NCI-H82 treated with DMSO at 0.1 percent for 48 hours (cell line): ENCODE results near the gene PALMD.

Experiments used
- DNase-seq: peaks from one replicate; lab custom pipeline; 2025; ENCODE audit not compliant: unreplicated experiment; lab: John Stamatoyannopoulos, UW

Gene PALMD

DNA sequence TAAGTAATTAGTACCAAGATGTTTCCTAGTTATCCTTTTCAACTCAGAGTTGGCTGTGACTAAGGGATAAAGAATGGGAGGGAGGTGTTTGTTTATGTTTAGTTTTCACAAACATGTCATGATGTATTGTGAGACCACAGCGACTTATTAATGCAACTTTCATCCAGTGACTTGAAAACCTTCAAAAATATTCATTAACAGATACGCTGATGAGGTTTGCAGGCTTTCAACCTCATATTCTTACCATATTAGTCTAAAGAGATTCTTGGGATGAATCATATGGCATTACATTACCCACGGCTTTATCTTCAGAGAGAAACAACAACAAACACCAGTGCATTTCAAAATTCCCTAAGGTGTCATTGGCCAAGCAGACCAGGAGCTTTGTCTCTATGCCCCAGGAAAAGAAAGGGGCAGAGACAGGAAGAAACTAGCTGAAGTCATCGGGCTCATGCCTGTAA is 36.4 kb downstream of the PALMD start:
- DNase-seq: no peak

DNA sequence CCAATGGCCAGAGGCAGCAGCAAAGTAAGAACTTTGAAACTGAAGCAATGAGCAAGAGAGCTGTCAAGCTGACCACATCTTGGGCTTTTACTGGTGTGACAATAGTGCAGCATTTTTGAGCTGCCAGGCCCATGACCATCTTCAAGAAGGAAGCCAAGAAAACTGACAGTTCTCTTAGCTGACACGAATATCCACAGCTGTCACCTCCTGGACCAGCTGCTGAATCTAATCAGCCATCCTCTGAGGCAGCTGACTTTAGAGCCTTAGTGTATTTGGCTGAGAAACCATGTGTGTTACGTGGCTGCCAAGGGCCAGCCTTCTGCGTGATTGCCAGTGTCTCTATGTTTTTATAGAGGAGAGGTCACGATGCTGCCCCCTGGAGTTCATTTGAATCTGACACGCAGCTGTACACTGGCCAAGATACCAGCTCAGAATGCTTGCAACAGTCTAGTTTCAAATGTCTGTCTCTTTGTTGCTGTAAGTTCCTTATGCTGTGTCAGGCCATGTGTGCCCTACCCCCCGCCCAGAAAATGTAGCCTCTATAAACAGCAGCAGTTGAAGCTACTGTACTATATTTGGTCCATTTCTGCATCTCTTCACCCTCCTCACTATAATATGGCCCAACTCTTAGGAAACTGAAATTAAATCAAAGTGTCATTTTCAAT is 39.7 kb downstream of the PALMD start:
- peak; percentile 87 for DNase-seq

DNA sequence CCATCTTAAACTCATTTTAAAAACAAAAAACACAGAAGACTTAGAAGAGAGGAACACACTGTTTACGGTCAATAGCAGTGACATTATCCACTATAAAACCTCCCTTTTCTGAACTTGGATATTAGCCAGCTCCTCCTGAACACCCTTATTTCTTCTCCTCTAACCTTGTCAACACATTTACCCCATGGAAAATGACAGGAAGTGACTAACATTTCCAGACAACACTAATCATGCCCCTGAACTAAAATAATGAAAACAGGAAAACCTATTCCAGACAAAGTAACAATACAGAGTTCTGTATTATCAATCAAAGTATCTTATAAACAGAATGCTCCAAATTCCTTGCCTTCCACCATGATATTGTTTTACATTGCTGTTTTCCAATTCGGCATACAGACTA is 45.3 kb downstream of the PALMD start:
- no peak for DNase-seq

- DNase-seq: no peak
Measured at GRCh38 chr1:99696616-99697015, 50.7 kb downstream of the PALMD start.

DNA sequence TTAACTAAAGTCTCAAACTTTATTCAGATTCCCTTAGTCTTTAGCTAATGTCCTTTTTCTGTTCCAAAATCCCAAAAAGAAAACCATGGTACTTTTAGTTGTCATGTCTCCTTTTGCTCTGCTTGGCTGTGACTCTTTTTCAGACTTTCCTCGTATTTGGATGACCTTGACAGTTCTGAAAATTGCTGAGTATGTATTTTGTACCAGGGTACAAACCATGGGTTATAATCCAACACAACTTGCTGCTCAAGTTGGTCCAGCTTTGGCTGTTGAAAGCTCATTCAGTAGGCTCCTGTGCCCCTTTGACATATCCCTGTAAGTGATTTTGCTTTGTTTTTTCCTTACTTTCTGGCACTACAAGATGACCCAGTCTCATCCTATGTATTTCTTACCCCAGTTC is 51.7 kb downstream of the PALMD start:
- DNase-seq: no peak

DNA sequence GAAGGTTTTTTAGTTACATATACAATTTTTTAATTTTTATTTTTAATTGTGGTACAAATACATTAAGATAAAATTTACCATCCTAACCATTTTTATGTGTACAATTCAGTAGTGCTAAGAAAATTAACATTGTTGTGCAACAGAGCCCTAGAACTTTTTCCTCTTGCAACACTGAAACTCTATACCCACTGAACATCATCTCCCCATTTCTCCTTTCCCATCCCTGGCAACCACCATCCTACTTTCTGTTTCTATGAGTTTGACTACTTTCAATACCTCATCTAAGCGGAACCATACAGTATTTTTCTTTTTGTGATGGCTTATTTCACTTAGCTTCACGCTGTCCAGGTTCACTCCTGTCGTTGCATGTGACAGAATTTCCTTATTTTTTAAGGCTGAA is 54.1 kb downstream of the PALMD start:
- no peak for DNase-seq

DNA sequence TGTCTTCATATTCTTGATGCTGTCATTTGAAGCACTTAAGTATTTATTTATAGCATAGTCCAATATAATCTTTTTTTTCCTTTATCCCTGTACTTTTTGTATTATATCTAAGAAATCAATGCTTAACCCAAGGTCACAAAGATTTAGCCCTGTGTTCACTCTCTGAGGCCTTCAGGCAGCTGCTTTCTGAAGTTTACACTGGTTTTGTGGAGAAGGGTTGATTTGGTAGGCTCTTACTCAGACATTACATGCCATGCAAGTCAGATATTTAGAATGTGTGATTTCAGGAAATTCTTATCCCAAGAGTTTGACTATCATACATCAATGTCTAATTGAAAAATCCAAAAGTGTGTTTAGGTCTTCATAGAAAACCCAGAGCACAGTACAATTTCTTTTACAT is 56.3 kb downstream of the PALMD start:
- DNase-seq: no peak

- no peak for DNase-seq
Measured at GRCh38 chr1:99704356-99704816, 58.5 kb downstream of the PALMD start.

DNA sequence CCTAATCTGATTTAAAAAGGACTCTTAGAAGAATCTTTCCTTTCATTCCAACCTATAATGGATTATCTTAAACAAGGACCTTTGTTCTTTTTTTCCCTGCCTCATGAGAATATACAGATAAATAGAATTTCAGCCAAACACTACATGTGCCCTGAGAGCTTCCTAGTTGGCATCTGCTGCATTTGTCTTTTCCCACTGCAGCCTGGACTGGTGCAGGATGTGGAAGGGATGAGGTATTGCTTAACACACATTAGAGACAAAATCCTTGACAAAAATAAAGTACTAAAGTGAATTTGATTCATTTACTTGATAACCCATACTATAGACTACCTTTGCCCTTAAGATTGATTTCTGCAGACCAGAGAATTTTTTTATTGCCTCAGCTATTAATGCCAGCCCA is 59.5 kb downstream of the PALMD start:
- DNase-seq: no peak

DNA sequence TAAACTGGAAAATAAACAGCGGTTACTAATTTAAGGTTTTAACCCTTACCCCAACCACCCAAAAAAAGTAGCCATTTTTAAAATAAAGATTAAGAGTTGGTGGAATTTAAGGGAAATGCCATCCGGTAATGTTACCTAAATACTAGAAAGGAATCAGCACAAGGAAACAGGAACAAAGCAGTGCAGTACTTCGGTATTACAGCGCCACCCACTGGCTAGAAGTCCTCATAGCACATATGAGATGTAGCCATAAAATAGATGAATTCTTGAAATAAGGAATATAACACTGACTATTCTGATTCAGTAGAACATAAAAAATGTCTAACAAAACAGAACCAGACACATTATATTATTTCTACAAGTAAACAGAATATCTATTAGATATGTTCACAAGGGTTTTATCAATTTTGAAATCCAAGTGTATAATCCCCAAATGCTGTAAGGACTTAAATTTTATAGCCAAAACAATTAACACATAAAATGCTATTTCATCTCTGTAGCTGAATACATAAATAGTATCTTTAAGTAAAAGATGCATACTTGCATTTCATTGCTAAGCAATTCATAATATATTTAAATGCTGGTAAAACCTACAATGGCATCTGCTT is 61.7 kb downstream of the PALMD start:
- DNase-seq: peak; percentile 82

DNA sequence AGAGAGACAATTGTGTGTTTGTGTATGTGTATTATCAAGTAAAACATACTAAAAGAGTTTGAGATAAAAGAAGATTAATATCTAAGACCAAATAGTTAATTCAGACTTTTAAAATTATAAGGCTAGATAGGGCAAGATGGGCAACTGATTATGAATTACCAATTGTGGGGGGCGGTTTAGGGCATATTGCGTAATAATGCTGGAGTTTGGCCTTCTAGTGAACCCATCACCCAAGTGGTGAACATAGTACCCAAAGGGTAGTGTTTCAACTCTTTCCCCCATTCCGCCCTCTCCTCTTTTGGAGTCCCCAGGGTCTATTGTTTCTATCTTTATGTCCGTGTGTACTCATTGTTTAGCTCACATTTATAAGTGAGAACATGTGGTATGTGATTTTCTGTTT is 65.1 kb downstream of the PALMD start:
- no peak for DNase-seq

DNA sequence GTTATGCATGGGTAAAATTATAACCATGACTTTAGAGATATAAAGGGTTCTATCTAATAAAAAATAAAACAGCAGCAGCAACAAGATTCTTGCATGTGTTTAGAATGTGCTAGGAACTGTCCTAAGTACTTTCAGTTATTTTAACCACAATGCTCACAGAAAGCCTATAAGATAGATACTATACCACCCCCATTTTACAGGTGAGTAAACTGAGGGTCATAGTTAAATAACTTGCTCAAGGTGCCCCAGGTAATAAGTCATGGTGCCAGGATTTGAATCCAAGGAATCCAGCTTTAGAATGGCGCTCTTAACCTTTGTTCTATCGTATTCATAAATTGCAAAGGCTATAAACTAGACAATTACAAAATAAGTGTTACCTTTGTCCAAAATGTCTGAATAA is 67.1 kb downstream of the PALMD start:
- no peak for DNase-seq

DNA sequence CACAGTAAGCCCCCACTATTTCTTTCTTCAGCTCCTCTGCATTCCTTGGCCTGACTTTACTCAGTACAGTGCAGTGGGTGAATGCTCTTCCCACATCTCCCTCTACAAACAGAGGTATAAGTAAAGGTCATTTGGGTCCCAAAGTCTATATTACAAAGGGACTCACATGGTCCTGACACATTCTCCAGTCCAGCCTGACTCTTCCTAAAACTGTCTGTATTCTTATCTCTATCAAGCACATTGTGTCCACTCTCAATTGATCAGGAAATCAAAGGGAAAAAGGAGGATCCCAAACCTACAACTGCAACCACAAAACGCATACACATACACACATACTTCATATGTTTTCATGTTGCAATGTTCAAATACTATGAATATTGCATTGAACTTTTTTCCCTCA is 71.1 kb downstream of the PALMD start:
- no peak for DNase-seq

- DNase-seq: no peak
Measured at GRCh38 chr1:99723251-99723650, 77.3 kb downstream of the PALMD start.

GRCh38 chr1:99725996-99726395 is 80.1 kb downstream of the PALMD start:
- no peak for DNase-seq

- no peak for DNase-seq
Measured at GRCh38 chr1:99726407-99726806, 80.5 kb downstream of the PALMD start.

DNA sequence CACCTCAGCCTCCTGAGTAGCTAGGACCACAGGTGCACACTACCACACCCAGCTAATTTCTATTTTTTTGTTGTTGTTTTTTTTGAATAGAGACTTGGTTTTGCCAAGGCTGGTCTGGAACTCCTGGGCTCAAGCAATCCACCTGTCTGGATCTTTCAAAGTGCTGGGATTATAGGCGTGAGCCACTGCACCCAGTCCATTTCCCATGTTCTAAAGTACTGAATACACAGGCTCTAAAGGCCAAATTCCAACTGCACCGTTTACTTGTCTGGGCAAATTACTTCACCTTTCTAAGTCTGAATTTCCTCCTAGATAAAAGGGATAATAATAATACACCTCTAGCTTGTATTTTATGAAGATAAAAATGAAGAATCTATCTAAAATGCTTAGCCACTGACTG is 80.9 kb downstream of the PALMD start:
- no peak for DNase-seq

DNA sequence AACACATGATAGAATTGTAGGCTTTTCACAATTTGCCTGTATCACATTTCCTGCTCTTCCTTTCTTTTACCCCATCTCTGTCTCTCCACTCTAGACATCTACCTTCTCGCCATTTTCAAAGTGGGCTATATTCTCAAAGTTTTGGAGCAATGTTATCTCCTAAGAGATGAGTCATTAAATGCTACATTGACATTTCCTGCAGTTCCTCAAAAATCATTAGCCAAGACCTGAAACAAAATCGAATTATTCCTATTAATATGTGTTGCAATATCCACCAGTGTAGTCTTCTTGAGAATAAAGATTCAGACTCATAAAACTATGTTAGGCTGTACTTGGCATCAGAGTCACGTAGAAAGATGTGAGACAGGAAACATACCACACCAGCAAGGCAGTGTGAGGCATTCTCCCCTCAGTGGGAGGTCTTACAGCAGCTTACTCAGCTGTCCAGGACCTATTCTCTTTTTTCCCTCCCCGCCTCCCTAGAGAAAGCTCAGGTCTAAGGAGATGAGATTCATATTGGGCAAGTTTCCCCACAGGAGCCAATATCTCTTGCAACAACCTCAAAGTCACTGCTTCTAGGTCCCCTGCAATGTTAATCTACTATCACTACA is 81.8 kb downstream of the PALMD start:
- no peak for DNase-seq

- peak; percentile 48 for DNase-seq
Measured at GRCh38 chr1:99728494-99729235, 82.8 kb downstream of the PALMD start.

- no peak for DNase-seq
Measured at GRCh38 chr1:99731384-99731783, 85.5 kb downstream of the PALMD start.

DNA sequence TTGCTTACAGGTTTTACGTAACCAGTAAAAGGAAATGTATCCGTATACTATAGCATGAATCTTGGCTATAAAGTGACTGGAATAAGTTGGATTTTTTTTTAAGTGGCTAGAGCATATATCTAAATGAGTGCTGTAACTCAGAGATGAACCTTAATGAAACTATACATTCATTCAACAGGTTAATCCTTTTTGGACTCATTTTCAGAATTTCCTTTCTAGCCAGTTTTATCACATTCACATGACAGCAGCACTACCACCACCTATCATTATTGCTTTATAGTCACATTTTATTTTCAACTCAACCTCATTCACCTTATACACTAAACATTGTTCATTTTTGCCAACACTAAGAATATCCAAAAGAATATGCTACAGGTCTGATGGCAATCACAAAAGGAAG is 89.9 kb downstream of the PALMD start:
- no peak for DNase-seq

GRCh38 chr1:99737016-99737415 is 91.1 kb downstream of the PALMD start:
- peak; percentile 96 for DNase-seq
